ENCODE results near the gene ST6GALNAC3.
A peak's percentile ranks its signal among the peaks of the same experiment; 100 is the strongest.
"Not testable (repeated sequence)": the region's sequence is repeated elsewhere in the genome, so short reads cannot be mapped to it uniquely, and the experiment has no call there.

Gene ST6GALNAC3

DNA sequence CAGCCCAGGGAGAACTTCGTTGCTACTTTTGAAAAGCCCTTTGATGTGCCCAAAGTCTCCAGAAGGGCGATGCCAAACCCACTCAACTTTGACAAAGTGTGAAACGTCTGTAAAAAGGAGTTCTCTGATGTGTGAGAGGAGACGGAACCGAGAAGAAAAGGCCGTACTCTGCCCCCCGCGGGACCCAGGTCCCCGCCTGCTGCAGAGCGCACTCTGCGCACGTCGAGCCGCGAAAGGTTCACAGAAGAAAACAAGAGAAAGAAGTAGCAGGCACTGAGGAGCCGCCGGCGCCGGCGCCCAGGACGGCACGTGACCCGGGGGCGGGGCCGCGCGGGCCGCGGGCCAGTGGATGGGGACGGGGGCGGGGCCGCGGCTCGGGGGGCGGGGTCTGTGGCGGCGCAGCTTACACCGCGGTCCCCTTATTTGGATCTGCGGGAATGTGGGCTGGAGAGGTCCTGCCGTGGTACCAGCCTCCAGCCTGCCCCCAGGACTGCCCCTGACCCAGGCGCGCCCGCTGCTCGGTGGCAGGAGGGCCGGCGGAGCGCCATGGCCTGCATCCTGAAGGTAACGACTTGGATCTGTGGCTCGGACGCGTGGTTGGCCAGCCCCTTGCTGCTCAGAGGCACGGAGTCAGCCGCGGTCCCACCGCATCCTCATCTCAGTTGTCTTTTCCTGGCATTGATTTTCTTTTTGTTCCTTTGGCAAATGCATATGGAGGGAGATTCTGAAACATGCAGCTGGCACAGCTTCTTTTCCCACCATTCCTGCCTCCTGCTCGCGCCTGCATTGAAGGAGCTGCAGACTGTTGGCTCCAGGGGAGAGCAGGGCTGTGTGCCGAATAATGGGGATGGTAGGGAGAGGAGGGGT, at the start of gene ST6GALNAC3:
Gene ST6GALNAC3, plus strand, starts transcription at position 426 of the 867 bp plus-strand sequence.
- no peak for DNase-seq (ENCODE audit: low spot score)

DNA sequence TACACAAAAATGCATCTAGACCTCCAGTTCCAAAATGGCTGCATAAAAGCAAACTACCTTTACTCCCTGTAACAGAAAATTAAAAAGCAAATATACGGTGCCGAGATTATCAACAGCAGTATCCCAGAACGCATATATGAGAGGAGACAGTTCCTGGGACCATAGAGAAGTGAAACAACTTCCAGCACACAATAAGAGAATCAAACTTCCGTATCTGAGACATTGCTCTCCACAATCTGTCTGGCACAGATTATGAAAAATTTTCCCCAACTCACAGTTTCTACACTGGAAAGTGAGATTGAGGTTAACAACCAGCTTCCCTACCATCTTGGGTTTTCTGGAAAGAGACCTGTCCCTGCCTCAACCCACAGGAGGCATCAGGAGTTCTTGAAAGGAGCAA, 47.2 kb upstream of the ST6GALNAC3 start:
- DNase-seq (ENCODE audit: low spot score) = no peak

DNA sequence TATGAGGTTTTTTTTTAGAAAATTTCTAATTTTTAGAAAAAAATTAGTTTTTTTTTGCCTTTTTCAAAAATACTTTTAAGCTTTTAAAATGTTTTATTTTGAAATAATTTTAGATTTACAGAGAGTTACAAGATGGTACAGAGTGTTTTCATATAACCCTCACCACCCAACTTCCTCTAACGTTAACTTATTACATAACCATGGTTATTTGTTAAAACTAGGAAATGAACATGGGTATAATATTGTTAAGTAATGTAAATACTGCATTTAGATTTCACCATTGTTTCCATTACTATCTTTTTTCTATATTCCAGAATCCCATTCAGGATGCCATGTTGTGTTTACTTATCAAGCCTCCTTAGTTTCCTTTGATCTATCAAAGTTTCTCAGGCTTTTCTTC, 45.2 kb upstream of the ST6GALNAC3 start:
- DNase-seq (ENCODE audit: low spot score) = no peak

DNA sequence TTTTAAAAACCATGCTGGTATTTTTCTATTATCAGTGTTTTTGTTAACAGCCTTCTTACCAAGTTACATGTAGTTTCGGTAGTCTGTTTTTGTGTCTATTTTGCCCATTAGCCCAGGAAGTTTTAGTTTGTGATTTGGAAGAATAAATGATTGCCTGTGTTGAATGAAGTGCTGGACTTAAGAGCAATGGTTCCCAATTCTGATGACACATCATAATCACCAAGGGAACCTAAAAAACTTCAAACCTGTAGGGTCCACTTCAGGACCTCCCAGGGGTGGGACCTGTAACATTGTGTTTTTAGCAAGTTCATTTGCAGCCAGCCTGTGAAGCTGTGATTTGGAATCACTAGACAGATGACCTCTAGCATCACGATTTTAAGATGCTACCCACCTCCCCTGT, 43.0 kb upstream of the ST6GALNAC3 start:
- no peak for DNase-seq (ENCODE audit: low spot score)

DNA sequence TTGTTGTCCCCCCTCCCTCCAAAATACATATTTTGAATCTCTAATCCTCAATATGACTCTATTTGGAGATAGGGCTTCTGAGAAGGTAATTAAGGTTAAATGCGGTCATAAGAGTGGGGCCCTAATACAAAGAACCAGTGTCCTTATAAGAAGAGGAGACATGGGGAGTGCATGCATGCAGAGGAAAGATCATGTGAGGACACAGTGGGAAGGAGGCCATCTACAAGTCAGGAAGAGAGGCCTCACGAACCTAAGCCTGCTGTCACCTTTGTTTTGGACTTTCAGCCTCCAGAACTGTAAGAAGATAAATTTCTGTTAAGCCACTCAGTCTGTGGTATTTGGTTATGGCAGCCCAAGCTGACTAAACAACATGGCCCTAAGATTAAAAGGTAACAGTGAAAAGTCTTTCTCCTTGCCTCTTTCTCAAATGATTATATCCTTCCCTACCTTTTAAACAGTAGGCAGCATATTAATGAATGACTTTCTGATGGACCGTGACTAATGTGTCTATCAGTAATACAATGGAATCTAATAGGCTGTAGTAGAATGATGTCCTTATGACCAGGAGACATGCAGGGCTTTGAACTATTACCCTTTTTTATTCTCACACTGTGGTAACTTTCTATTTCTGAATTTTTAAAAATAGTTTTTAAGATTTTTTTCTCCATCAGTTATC, 40.6 kb upstream of the ST6GALNAC3 start:
- no peak for DNase-seq (ENCODE audit: low spot score)

DNA sequence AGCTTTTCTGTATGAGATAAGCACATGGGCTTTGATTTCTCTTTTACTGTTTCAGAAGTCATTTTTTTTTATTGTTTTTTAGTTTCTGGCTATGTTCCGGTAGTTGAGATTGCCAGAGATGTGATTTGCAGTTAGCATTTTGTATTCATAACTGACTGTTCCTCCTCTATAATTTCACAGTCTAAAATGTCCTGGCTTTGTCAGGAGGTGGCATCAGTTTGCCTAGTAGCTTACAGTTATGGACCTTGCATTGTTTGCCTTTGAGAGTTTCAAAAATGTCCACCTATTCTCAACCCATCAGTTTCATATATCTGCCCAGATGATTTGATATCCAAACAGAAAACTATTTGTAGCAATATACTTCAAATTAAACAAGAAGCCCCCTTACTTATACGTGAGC, 39.5 kb upstream of the ST6GALNAC3 start:
- DNase-seq (ENCODE audit: low spot score) = peak; percentile 18

DNA sequence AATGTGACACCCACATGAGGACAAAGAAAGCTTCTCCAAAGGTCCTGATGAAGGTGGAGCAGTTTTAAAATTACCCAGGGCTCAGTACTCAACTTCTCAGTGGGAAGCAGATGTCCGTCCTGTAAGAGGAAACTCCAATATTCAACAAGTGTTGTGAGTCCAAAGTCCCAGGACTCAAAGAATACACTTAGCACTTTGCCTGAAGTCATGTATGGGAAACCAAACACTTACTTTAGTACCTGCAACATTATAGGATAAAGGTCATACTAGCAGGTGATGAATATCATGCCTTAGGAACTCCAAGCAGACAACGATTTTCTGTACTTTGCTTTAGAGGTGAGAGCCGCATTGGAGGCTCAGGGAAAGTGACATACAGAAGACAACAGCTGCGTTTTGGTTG, 37.2 kb upstream of the ST6GALNAC3 start:
- DNase-seq (ENCODE audit: low spot score) = no peak

DNA sequence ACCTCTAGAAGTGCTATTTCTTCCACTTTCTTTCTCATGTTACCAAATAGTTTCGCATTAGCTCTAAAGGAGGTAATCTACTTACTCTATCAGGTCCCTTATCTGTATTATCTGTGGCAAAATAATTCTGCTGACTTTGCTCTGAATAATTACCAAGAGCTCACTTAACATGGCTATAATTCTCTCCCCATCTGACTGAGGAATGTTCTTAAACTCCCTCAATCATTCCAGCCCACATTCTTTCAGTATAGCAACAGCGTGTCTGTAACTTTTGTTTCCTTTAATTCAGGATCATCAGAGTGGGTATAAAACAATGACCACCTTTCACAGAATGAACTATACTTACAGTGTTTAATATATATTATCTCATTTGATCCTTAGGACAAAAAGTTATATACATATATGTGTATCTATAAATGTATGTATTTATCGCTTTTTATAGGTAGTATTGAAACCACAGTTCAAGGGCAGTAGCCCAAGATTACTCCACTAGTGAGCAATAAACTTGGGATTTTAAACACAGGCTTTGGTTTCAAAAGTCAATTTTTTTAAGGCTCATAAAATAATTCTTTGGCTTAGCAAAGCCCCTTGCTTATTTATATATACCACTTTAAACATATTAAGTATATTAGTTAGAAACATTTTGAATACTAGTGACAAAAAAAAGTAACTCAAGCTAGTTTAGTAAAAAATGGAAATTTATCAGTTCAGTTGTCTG, 36.1 kb upstream of the ST6GALNAC3 start:
- no peak for DNase-seq (ENCODE audit: low spot score)

DNA sequence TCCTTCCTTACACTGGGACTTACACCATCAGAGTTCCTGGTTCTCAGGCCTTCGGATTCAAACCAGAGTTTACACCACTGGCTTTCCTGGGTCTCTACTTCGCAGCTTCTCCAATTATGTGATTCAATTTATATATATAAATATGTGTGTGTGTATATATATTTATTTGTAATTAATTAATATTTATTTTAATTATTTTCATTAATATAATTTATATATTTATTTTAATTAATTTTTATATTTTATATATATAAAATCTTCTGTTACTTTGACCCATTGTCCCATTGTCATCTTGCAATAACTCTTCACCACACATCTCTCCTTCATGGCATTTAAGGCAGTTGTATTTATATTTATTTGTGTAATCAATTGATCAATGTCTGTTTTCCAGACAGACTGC, 28.4 kb upstream of the ST6GALNAC3 start:
- no peak for DNase-seq (ENCODE audit: low spot score)

DNA sequence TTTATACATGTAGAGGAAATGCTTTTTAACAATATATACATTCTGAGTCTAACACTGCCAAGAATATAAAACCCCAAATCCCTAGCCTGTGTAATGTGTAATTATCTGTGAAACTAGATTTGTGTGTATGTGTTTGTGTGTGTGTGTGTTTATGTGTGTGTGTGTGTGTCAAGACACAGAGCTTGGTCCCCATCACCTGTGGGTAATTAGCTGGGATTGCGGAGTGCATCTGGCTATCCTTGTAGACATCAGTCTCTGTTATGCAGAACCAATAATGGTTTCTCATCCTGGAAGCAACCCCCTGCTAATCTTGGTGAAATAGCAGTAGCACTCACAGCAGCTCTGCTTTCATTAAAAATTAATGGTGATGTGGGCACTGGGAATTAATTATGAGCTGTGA, 26.3 kb upstream of the ST6GALNAC3 start:
- DNase-seq (ENCODE audit: low spot score) = no peak

DNA sequence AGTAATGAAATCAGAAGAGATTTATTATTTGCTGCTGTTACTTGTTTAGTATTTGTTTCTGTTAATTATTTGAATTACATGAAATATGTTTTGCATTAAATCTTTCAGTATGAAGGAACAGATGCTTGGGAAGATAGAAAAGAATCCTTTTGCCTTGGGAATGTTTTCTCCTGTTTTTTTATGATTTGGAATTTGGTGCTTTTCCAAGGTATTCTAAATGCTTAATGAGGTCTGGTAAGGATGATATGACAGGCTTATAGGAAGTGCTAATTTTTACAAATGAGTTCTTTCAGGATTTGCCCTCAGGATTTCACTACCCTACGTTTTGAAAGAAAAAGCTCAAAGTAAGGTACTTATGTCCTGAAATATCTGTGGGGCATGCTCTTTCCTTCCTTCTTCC, 25.6 kb upstream of the ST6GALNAC3 start:
- no peak for DNase-seq (ENCODE audit: low spot score)

DNA sequence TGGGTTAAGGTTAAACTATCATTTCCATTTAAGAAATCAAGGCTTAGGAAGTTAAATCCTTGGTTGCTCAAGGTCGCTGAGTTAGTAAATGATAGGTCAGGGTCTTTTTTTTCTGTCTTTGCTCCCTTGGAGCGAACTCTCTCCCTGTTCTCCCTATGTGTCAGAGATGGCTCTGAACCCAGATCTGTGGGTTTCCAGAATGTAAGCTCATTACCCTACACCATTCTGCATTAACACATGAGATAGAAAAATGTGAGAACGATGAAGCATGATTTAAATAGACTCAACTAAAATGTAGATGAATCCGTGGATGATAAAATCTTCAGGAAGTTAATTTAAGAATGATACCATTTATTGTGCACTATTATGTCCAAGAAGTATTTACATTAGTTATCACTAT, 25.0 kb upstream of the ST6GALNAC3 start:
- no peak for DNase-seq (ENCODE audit: low spot score)

DNA sequence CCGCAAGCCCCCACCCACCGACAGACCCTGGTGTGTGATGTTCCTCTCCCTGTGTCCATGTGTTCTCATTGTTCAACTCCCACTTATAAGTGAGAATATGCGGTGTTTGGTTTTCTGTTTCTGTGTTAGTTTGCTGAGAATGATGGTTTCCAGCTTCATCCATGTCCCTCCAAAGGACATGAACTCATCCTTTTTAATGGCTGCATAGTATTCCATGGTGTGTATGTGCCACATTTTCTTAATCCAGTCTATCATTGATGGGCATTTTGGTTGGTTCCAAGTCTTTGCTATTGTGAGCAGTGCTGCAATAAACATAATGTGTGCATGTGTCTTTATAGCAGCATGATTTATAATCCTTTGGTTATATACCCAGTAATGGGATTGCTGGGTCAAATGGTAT, 24.5 kb upstream of the ST6GALNAC3 start:
- not testable (repeated sequence) for DNase-seq (ENCODE audit: low spot score)

DNA sequence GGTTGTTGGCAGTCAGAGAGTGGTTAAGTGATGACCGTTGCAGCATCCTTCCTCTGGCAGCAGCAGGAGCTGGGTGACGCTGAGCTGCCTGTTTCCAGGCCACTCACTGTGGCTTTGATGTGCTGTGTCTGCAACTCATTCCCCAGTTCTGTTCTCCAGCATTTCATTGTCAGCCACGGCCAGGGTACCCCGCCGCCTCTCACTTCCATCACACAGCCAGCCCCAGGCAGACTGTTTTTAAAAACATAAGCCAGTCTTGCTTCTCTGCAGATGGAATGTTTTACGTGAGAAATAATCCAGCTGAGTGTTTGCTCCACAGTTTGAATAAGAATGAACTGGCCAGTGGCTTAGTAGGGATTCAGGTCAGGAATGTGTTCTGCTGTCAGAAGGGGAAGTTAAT, 21.5 kb upstream of the ST6GALNAC3 start:
- no peak for DNase-seq (ENCODE audit: low spot score)

DNA sequence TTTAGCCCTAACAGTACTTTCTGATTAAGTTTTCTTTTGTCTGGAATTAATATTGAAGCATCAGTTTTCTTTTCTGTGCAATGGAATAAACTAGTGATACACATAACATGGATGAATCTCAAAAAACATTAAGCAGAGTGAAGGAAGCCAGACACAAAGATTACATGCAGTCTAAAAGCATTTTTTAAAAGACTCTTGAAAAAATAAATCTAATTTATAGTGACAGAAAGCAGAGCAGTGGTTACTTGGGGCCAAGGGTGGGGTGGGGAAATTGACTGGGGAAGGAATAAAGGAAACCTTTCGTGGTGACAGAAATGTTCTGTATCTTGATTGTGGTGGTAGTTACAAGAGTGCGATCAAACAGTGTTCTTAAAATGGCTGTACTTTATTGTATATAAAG, 20.2 kb upstream of the ST6GALNAC3 start:
- DNase-seq (ENCODE audit: low spot score) = no peak

DNA sequence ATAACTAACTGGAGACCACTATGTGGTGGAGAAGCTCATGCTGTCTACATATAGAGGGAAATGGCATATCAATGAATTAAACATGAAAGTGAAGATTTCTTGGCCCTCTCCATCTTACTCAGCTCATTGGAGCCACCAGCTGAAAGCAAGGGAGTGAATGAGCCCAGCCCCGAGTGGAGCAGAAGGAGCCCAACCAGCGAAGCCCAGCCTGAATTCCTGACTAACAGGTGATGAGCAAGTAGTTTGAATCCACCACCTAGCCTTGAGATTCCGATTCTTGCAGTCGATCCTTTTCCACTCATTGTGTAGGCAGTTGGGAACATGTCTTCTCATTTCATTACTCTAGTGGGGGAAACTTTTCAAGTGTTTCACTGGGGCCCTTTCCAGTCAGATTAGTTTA, 18.6 kb upstream of the ST6GALNAC3 start:
- DNase-seq (ENCODE audit: low spot score) = no peak

DNA sequence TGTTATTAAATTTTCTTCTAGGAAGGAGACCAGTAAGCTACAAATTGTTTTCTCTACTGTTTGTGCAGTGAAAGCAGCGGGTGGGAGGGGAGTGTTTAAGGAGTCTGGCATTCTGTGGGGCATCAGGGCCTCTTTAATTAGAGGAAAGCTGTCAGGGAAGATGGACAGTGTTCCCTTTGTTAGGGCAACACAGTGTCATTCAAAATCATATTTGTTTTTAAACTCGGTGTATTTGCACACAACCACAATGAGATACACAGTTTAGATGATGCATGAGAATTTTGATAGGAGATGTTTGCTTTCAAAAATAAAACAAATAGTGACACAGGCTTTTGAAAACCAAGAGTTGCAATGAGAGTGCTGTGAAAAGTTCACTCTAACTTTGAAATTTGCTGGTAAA, 15.1 kb upstream of the ST6GALNAC3 start:
- DNase-seq (ENCODE audit: low spot score) = no peak

DNA sequence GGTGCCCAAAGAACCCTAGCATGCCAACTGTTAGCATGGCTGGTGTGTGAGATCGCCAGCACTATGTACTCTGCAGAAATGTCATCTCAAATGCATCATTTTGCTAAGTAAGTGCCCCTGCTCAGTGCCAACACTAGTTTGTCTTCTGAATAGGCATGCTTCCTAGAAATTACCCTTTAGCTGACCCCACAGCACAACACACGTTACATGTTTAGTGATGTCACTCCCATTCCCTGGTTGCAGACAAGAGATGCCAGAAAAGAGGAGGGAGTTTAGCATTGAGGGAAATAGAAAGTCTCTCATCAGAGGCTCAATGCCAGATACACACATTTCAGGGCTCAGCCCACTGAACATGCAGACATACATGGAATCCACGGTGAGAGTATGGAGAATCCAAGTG, 9.3 kb upstream of the ST6GALNAC3 start:
- no peak for DNase-seq (ENCODE audit: low spot score)

DNA sequence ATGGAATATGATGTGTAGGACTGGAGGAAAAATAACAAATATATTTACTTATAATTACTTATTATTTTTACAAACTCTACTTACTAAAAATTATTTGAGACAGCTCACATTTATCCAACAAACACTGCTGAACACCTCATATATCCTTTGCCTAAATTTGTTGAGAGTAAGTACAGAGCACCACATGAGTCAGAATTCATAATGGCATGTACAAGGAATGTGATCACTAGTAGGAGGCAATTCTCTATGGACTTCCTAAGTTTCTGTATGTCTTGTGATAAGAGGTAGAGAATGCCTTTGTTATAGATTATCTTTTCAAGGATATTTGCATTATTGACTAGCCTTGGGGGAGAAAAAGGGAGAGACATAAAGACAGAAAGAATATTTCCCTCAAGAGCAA, 8.2 kb upstream of the ST6GALNAC3 start:
- DNase-seq (ENCODE audit: low spot score) = peak; percentile 20

DNA sequence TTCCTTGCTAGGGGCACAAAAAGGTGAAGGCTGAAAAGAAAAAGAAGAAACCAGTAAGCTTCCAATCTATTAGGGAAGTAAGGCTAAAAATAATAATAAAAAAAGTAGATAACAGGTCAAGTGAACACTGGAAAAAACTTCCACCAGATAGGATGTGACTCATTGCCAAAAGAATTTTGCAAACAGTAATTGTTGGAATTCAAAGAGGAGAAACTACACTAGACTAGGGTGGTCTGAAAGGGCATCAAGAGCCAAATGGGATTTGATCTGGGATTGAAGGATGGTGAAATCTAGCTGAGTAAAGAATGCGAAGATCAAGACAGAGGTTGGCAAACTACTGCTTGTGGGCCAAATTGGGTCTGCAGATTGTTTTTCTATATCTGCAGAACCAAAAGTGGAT, 6.0 kb upstream of the ST6GALNAC3 start:
- DNase-seq (ENCODE audit: low spot score) = no peak

DNA sequence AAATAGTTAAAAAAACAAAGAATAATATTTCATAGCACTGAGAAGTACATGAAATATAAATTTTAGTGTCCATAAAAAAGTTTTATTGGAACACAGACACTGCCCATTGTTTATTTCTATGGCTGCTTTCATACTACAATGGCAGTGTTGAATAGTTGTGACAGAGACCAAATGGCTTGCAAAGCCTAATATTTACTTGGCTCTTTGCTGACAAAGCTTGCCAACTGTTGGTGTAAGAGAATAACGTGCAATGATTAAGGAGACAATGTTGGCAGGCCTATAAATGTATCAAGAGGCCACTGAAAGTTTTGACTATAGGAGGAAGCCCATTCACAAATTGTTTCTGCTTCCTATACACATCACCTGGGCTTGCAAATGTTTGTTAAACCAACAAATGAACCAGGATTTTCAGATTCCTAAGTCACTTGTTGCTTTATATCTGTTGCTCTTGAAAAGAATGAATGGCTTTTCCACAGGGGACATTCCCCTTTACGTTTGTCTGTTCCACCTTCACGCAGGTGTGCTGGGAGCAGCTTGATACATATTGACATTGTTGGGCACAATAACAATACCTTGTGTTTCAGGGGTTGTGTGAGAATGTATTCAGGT, 5.5 kb upstream of the ST6GALNAC3 start:
- DNase-seq (ENCODE audit: low spot score) = no peak

DNA sequence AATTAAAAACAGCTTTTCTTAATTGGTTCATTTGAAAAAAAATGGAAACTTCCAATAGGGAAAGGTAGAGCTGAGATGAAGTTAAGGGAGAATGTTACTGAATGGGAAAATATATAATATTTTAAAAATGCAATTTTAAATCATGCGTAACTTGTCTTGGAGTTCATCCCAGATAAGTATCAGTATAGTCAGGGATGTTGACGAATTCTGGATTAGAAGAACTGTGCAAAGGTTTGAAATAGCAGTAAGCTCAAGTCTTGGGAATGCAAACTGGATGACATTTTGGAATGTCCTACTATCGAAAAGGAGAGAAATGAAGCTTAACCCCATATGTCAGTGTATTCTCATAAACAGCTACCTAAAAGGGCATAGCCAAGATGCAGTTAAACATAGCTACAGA, 4.0 kb upstream of the ST6GALNAC3 start:
- DNase-seq (ENCODE audit: low spot score) = no peak

DNA sequence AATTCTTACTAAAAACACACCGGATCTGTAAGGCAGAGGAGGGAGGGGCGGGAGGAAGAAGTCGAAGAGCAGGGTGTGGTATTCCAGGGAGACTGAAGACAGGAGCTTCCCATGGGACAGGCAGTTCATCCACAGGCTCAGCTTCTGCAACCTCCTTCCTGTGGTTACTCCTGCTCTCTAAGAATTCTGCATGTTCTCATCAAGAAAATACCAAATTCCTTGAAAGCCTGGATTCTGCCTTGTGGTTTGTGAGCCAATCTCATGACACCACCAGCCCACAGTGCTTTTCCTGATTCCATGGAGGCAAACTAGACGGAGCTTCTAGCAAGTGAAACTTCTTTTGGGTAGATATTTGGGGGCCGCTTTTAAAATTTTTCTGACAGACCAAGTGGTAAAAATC, 1.1 kb upstream of the ST6GALNAC3 start:
- DNase-seq (ENCODE audit: low spot score) = no peak
